ENCODE results near the gene MIF4GD. TPM values are rescaled to one million over a fixed set of nuclear protein-coding genes. Genes with fewer than 3 reads are reported as not detected.

Gene MIF4GD
- polyA plus RNA-seq, 1 experiment, result 6.0 TPM

- ChIA-PET POLR2A (interaction anchor here (0.6 to 1.1 kb wide), 2 partner anchors 41 to 160 kb away, joined by 3 to 4 read pairs; no protein-coding TSS in a partner anchor), CTCF (no interaction called here)
- TF ChIP-seq CTCF (IDR thresholded peaks at IDR 0.05; ENCODE audit: low read depth, low read length), result no peak
- Histone ChIP-seq H3K9me3 (ENCODE audit: control insufficient read depth, insufficient read depth, low read length) (no peaks in the 10 kb centered on the region), H3K27me3 (ENCODE audit: control insufficient read depth, insufficient read depth, low read length) (no peaks in the 10 kb centered on the region), H3K4me3 (ENCODE audit: low read depth, low read length) (no peak overlapping the region), H3K27ac (ENCODE audit: low read depth, low read length) (no peak overlapping the region)
- DNase-seq (ENCODE audit: low read depth, low spot score), result no peak
These were observed 51.2 kb downstream of the MIF4GD start for GRCh38 chr17:75219815-75220214.

GRCh38 chr17:75218131-75218530, 52.9 kb downstream of the MIF4GD start:
- CTCF ChIA-PET, result no interaction called here
- DNase-seq (ENCODE audit: low read depth, low spot score), result no peak
- POLR2A ChIA-PET, result no interaction called here
- no peaks in the 10 kb centered on the region for H3K27me3 ChIP-seq (ENCODE audit: control insufficient read depth, insufficient read depth, low read length)
- TF ChIP-seq CTCF (IDR thresholded peaks at IDR 0.05; ENCODE audit: low read depth, low read length), result no peak
- no peaks in the 10 kb centered on the region for H3K9me3 ChIP-seq (ENCODE audit: control insufficient read depth, insufficient read depth, low read length)
- no peak overlapping the region for H3K4me3 ChIP-seq (ENCODE audit: low read depth, low read length)
- no peak overlapping the region for H3K27ac ChIP-seq (ENCODE audit: low read depth, low read length)

Other genes starting within 250 kb of the MIF4GD start
- 281 and 292 TPM in 2 replicates for gene ATP5PD, start 224.3 kb downstream of the MIF4GD start, polyA plus RNA-seq (2011; rRNA removed)
- gene KCTD2, start 224.0 kb downstream of the MIF4GD start, polyA plus RNA-seq (2011; rRNA removed), result 29.8 and 36.0 TPM in 2 replicates
- 2.9 and 3.6 TPM in 2 replicates for gene SLC16A5, start 183.3 kb downstream of the MIF4GD start, polyA plus RNA-seq (2011; rRNA removed)
- gene ARMC7, start 161.3 kb downstream of the MIF4GD start, polyA plus RNA-seq (2011; rRNA removed), result 5.6 and 6.5 TPM in 2 replicates
- gene NT5C, start 139.5 kb downstream of the MIF4GD start, polyA plus RNA-seq (2011; rRNA removed), result 22.6 and 27.9 TPM in 2 replicates
- gene JPT1, start 116.7 kb downstream of the MIF4GD start, polyA plus RNA-seq (2011; rRNA removed), result 89.8 and 97.0 TPM in 2 replicates
- gene SUMO2, start 88.3 kb downstream of the MIF4GD start, polyA plus RNA-seq (2011; rRNA removed), result 356 and 439 TPM in 2 replicates
- gene NUP85, start 65.6 kb downstream of the MIF4GD start, polyA plus RNA-seq (2011; rRNA removed), result 31.5 and 33.3 TPM in 2 replicates
- gene GGA3, start 9.6 kb downstream of the MIF4GD start, polyA plus RNA-seq (2011; rRNA removed), result 25.0 and 25.8 TPM in 2 replicates
- gene MRPS7, start 9.4 kb downstream of the MIF4GD start, polyA plus RNA-seq (2011; rRNA removed), result 53.8 and 62.6 TPM in 2 replicates
- gene SLC25A19, start 18.2 kb upstream of the MIF4GD start, polyA plus RNA-seq (2011; rRNA removed), result 3.5 and 4.4 TPM in 2 replicates
- gene GRB2, start 134.4 kb upstream of the MIF4GD start, polyA plus RNA-seq (2011; rRNA removed), result 53.9 and 63.8 TPM in 2 replicates
- 14.8 and 23.2 TPM in 2 replicates for gene TMEM94, start 185.4 kb upstream of the MIF4GD start, polyA plus RNA-seq (2011; rRNA removed)
- 1.9 and 2.8 TPM in 2 replicates for gene CASKIN2, start 244.3 kb upstream of the MIF4GD start, polyA plus RNA-seq (2011; rRNA removed)
- gene TSEN54, start 245.3 kb upstream of the MIF4GD start, polyA plus RNA-seq (2011; rRNA removed), result 8.8 and 10.9 TPM in 2 replicates